HepG2 (cell line): ENCODE data around the gene ACD. TPM values are rescaled to one million over a fixed set of nuclear protein-coding genes. Genes with fewer than 3 reads are reported as not detected.
A peak's percentile ranks its signal among the peaks of the same experiment; 100 is the strongest.

Experiments used
- CEBPG ChIP-seq: IDR thresholded peaks from 2 replicates; pipeline ENCODE4 v1.6.1; 2016
- E2F1 ChIP-seq: sonication (generic); formaldehyde crosslinking; IDR thresholded peaks from 2 replicates; pipeline ENCODE4 v1.5.0; 2020; ENCODE audit warnings: missing genetic modification reagents
- GFI1 ChIP-seq: sonication (generic); formaldehyde crosslinking; IDR thresholded peaks from 2 replicates; pipeline ENCODE4 v1.5.0; 2020; ENCODE audit warnings: missing genetic modification reagents, mild to moderate bottlenecking, borderline replicate concordance
- HIC2 ChIP-seq: sonication (generic); formaldehyde crosslinking; IDR thresholded peaks from 2 replicates; pipeline ENCODE4 v1.9.0; 2022; ENCODE audit warnings: low read depth, missing genetic modification reagents
- KLF15 ChIP-seq: sonication (generic); formaldehyde crosslinking; IDR thresholded peaks from 2 replicates; pipeline ENCODE4 v1.8.1; 2023; ENCODE audit warnings: borderline replicate concordance, mild to moderate bottlenecking, inconsistent platforms, missing genetic modification reagents, mixed read lengths
- MAZ ChIP-seq, 2 experiments: sonication (generic) in 1 of 2; formaldehyde crosslinking in 1 of 2; IDR thresholded peaks; 2 replicates each; pipeline versions ENCODE4 v1.5.0 to v1.6.1; 2012 to 2020; ENCODE audit warnings: low read depth in 2 of 2, mild to moderate bottlenecking in 2 of 2, borderline replicate concordance in 1 of 2, improper control_type of control experiment in 1 of 2, low read length in 1 of 2, missing genetic modification reagents in 1 of 2, moderate library complexity in 1 of 2
- MEIS2 ChIP-seq: sonication (generic); formaldehyde crosslinking; IDR thresholded peaks from 2 replicates; pipeline ENCODE4 v1.9.0; 2021; ENCODE audit warnings: mild to moderate bottlenecking, missing genetic modification reagents
- PHF20 ChIP-seq: sonication (generic); formaldehyde crosslinking; IDR thresholded peaks from 2 replicates; pipeline ENCODE4 v1.5.0; 2020; ENCODE audit warnings: mild to moderate bottlenecking, missing genetic modification reagents
- POLR2G ChIP-seq: fragments of 200-400 bp; formaldehyde crosslinking; IDR thresholded peaks from 2 replicates; pipeline ENCODE4 v1.6.1; 2018; ENCODE audit warnings: mild to moderate bottlenecking, low read depth, low read length, moderate library complexity
- PRPF4 ChIP-seq: fragments of 200-400 bp; formaldehyde crosslinking; IDR thresholded peaks from 2 replicates; pipeline ENCODE4 v1.6.1; 2016; ENCODE audit warnings: low read length, low read depth; ENCODE audit not compliant: poor library complexity, severe bottlenecking
- RBM39 ChIP-seq: fragments of 200-400 bp; formaldehyde crosslinking; IDR thresholded peaks from one replicate; pipeline ENCODE4 v1.6.1; 2018; ENCODE audit warnings: antibody characterized with exemption, mild to moderate bottlenecking, low read depth, low read length; ENCODE audit not compliant: poor library complexity, severe bottlenecking
- RNF2 ChIP-seq: fragments of 450-650 bp; conservative IDR thresholded peaks from 2 replicates; pipeline ENCODE4 v1.6.1; 2016; ENCODE audit warnings: low read depth
- SNAPC2 ChIP-seq: sonication (generic); formaldehyde crosslinking; IDR thresholded peaks from 2 replicates; pipeline ENCODE4 v1.8.1; 2022; ENCODE audit warnings: mild to moderate bottlenecking, missing genetic modification reagents
- ZKSCAN1 ChIP-seq: fragments of 150-350 bp; IDR thresholded peaks from 2 replicates; pipeline ENCODE4 v1.6.1; 2014; ENCODE audit warnings: low read length
- ZNF143 ChIP-seq: sonication (generic); formaldehyde crosslinking; IDR thresholded peaks from 2 replicates; pipeline ENCODE4 v1.4.0; 2020; ENCODE audit warnings: missing genetic modification reagents
- ZNF280D ChIP-seq: sonication (generic); formaldehyde crosslinking; IDR thresholded peaks from 2 replicates; pipeline ENCODE4 v1.5.1; 2020; ENCODE audit warnings: mild to moderate bottlenecking, missing genetic modification reagents
- ZNF552 ChIP-seq: sonication (generic); formaldehyde crosslinking; IDR thresholded peaks from 2 replicates; pipeline ENCODE4 v1.9.0; 2022; ENCODE audit warnings: missing genetic modification reagents, mild to moderate bottlenecking, borderline replicate concordance
- ZNF576 ChIP-seq: sonication (generic); formaldehyde crosslinking; IDR thresholded peaks from 2 replicates; pipeline ENCODE4 v1.4.0; 2020; ENCODE audit warnings: mild to moderate bottlenecking, missing genetic modification reagents
- ZNF589 ChIP-seq: sonication (generic); formaldehyde crosslinking; conservative IDR thresholded peaks from 2 replicates; pipeline ENCODE4 v1.8.0; 2022; ENCODE audit warnings: mild to moderate bottlenecking, moderate library complexity, missing genetic modification reagents
- ZNF740 ChIP-seq: sonication (generic); formaldehyde crosslinking; IDR thresholded peaks from 2 replicates; pipeline ENCODE4 v1.4.0; 2020; ENCODE audit warnings: missing genetic modification reagents
- ZSCAN30 ChIP-seq: sonication (generic); formaldehyde crosslinking; IDR thresholded peaks from 2 replicates; pipeline ENCODE4 v1.5.0; 2020; ENCODE audit warnings: mild to moderate bottlenecking, missing genetic modification reagents
- polyA plus RNA-seq, 8 experiments: library from polyadenylated mRNA; depleted of rRNA in 3 of 8; stranded (reverse) in 7 of 8; unstranded in 1 of 8; fragments of >200 nt; fragmentation: Illumina TruSeq in 4 of 8; extraction: Trizol in 4 of 8; gene quantifications; 2 replicates each; pipeline versions ENCODE4 v1.2.1 to v1.2.3, GENCODE V29; 2011 to 2016; ENCODE audit warnings: low read depth in 4 of 8, missing spikeins in 1 of 8, mixed read lengths in 1 of 8; ENCODE audit not compliant: insufficient read depth in 1 of 8
- total RNA-seq, 5 experiments: library from RNA; depleted of rRNA; stranded (reverse); fragments of >200 nt; fragmentation: Illumina TruSeq; extraction: Trizol; gene quantifications; 2 replicates each; pipeline ENCODE4 v1.2.3, GENCODE V29; 2016; ENCODE audit warnings: low read depth in 1 of 5

ACD gene
- total and polyA plus RNA-seq, 2 of the 13 experiments (the other 11 are each of a cell fraction or from before 2014, with no cell fraction given): 32.6 to 38.3 TPM

GRCh38 chr16:67666559-67667452 lies 6.7 kb upstream of the ACD start, which contains the start of the genes C16orf86 and ENKD1 (continued):
- TF ChIP-seq ZNF280D (CRISPR knock-in tag) (no peak; the same call in 1 of the 2 replicates), ZNF740 (no peak), KLF15 (CRISPR knock-in tag) (no peak), ZNF552 (CRISPR knock-in tag) (peak; percentile 9; the same call in 1 of the 2 replicates), SNAPC2 (CRISPR knock-in tag) (no peak), GFI1 (CRISPR knock-in tag) (peak; percentile 77), POLR2G (peak; percentile 47), MEIS2 (CRISPR knock-in tag) (peak; percentile 72; the same call in 1 of the 2 replicates), RNF2 (no peak), HIC2 (CRISPR knock-in tag) (0 out of 2 replicates have a peak, but pooled peaks have one; percentile 15), ZKSCAN1 (no peak), E2F1 (peak; percentile 49), ZNF589 (CRISPR knock-in tag) (no peak), CEBPG (CRISPR knock-in tag) (peak; percentile 28; the same call in 1 of the 2 replicates), ZSCAN30 (peak; percentile 62; the same call in 1 of the 2 replicates), MAZ (IDR thresholded peaks at IDR 0.05; ENCODE audit: borderline replicate concordance, low read depth, low read length) (0 out of 2 replicates have a peak, but pooled peaks have one; percentile 69), MAZ (CRISPR knock-in tag; IDR thresholded peaks at IDR 0.05; ENCODE audit: low read depth) (0 out of 2 replicates have a peak, but pooled peaks have one; percentile 11), ZNF576 (CRISPR knock-in tag) (no peak), PRPF4 (no peak), PHF20 (CRISPR knock-in tag) (peak; percentile 41), RBM39 (peak; percentile 83), ZNF143 (peak; percentile 96)
